ENCODE measurements around the gene ILKAP. TPM values are rescaled to one million over a fixed set of nuclear protein-coding genes. Genes with fewer than 3 reads are reported as not detected.

The ILKAP gene
- total RNA-seq, 1 experiment from 2014 or later: 41.5 TPM

DNA sequence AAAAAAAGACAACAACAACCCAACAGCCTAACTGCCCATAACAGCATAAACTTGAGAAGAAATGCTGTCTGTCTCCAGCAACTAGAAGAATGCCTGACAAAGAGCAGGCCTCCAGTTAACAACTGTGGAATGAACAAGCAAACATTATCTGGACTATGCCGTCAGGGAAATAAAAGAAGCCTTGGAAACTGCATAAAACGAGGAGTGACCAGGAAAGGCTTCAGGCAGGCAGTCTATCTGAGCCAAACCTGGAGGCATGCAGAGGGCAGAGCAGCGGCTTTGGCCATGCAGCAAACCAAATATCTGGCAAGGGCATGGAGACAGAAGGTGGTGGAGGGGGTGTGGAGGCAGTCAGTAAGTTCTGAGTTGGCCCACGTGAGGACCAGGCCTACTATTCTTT, 25.2 kb upstream of the ILKAP start:
- no peak overlapping the region for H3K18ac ChIP-seq (ENCODE audit: insufficient read length, low read depth, low read length)
- H3K23ac ChIP-seq (ENCODE audit: insufficient read length, low read depth, low read length): no peak overlapping the region
- no peaks in the 10 kb centered on the region for H3K79me2 ChIP-seq (ENCODE audit: insufficient read depth, low read length)
- no peak overlapping the region for H3K4ac ChIP-seq (ENCODE audit: low read depth, low read length)
- H3T11ph ChIP-seq (ENCODE audit: low read length): no peak overlapping the region
- DNase-seq: no peak
- H3K23me2 ChIP-seq (ENCODE audit: insufficient read length, low read depth, low read length, poor library complexity, severe bottlenecking): peaks cover 9% of the 10 kb centered on the region
- no peak overlapping the region for H3K14ac ChIP-seq (ENCODE audit: insufficient read depth, low read length)
- Mint-ChIP-seq H3K36me3 (ENCODE audit: insufficient read depth in 1 of 3, low read depth in 3 of 3) (peaks cover 0 to 2% (median 0%) of the 10 kb centered on the region in 3 experiments; a peak in 1 of 7 replicates), H3K27ac (no peak overlapping the region), H3K4me1 (peaks cover 12 to 14% of the 10 kb centered on the region in 2 experiments), H3K27me3 (ENCODE audit: low read depth) (peaks cover 57% of the 10 kb centered on the region), H3K4me3 (no peak overlapping the region), H3K9me3 (no peaks in the 10 kb centered on the region; a peak in 1 of 5 replicates)
- H2AK5ac ChIP-seq (ENCODE audit: insufficient read length, low read length): no peak overlapping the region
- no peak overlapping the region for H3K27ac ChIP-seq (ENCODE audit: insufficient read length, low read depth, low read length)
- no peaks in the 10 kb centered on the region for H3K79me1 ChIP-seq (ENCODE audit: insufficient read depth, low read depth, low read length, poor library complexity, severe bottlenecking)
- H3K9me3 ChIP-seq (ENCODE audit: control insufficient read depth, low read depth, low read length): no peaks in the 10 kb centered on the region
- H4K5ac ChIP-seq (ENCODE audit: insufficient read length, low read depth, low read length): no peak overlapping the region
- H3K4me1 ChIP-seq (ENCODE audit: insufficient read depth, low read length): peaks cover 3% of the 10 kb centered on the region; the same call in 1 of the 2 replicates
- WGBS (ENCODE audit: extremely low coverage, insufficient read length, low lambda C conversion rate): no CpG with 5 or more reads among the region's 4 CpGs
- no peak overlapping the region for H2BK15ac ChIP-seq (ENCODE audit: low read depth, low read length)
- no peak overlapping the region for H2BK120ac ChIP-seq (ENCODE audit: low read depth, low read length, poor library complexity, severe bottlenecking)
- no peak overlapping the region for H4K91ac ChIP-seq (ENCODE audit: insufficient read length, low read depth, low read length)
- H3K56ac ChIP-seq (ENCODE audit: insufficient read length, low read depth, low read length): no peak overlapping the region
- no peak overlapping the region for H2AFZ ChIP-seq (ENCODE audit: low read length)
- H4K20me1 ChIP-seq (ENCODE audit: control insufficient read depth, insufficient read depth, insufficient read length): no peaks in the 10 kb centered on the region
- H2BK20ac ChIP-seq (ENCODE audit: low read depth, low read length, poor library complexity, severe bottlenecking): no peak overlapping the region
- H3K9ac ChIP-seq (ENCODE audit: extremely low read depth, insufficient read length, low read length): no peak overlapping the region
- H2BK5ac ChIP-seq (ENCODE audit: insufficient read length, low read length): no peak overlapping the region
- no peak for TF ChIP-seq CTCF (conservative IDR thresholded peaks at IDR 0.05)
- peaks cover 8% of the 10 kb centered on the region; the same call in 1 of the 2 replicates for H3K27me3 ChIP-seq (ENCODE audit: insufficient read depth, low read length)
- H4K8ac ChIP-seq (replicated peaks; ENCODE audit: insufficient read length, low read depth, low read length): no peak overlapping the region
- H2BK12ac ChIP-seq (ENCODE audit: insufficient read length, low read depth, low read length): no peak overlapping the region
- no peak overlapping the region for H3K4me2 ChIP-seq (ENCODE audit: insufficient read depth, insufficient read length, low read length)

All from H9 (cell line).